ENCODE results near the gene GAB2. TPM values are rescaled to one million over a fixed set of nuclear protein-coding genes. Genes with fewer than 3 reads are reported as not detected.

Gene GAB2
- total and polyA plus RNA-seq, 10 of the 15 experiments (the other 5 are each of a cell fraction or from before 2014, with no cell fraction given), result 0.69 to 12.6 (median 3.8) TPM

- POLR2A ChIA-PET, result no interaction called here
- DNase-seq (ENCODE audit: low read depth, low spot score), result no peak
- WGBS (ENCODE audit: insufficient coverage, insufficient replicate concordance, low lambda C conversion rate, missing lambda C conversion rate), result 96% methylated on average over 2 of the region's 2 CpGs
- Histone ChIP-seq H3K9me3 (replicated peaks; ENCODE audit: control insufficient read depth, insufficient read depth, low read length) (no peaks in the 10 kb centered on the region; the same call in 2 of the 3 replicates), H3K4me2 (ENCODE audit: control insufficient read depth, insufficient read depth) (no peak overlapping the region), H4K20me1 (ENCODE audit: control insufficient read depth, insufficient read depth) (no peaks in the 10 kb centered on the region), H3K79me2 (ENCODE audit: control insufficient read depth, insufficient read depth, low read length) (no peaks in the 10 kb centered on the region), H2AFZ (ENCODE audit: control insufficient read depth, low read depth, low read length) (no peak overlapping the region), H3K4me1 (ENCODE audit: control insufficient read depth, insufficient read depth, low read length) (peaks cover 18% of the 10 kb centered on the region), H3K4me3 (no peak overlapping the region), H3K36me3 (ENCODE audit: control insufficient read depth in 2 of 2, insufficient read depth in 2 of 2, low read length in 1 of 2) (peaks cover 2% of the 10 kb centered on the region in 2 experiments; a peak in 2 of 4 replicates), H3K27me3 (replicated peaks in 1 of 2; ENCODE audit: control insufficient read depth in 2 of 2, insufficient read depth in 2 of 2, low read length in 1 of 2) (no peaks in the 10 kb centered on the region), H3K27ac (ENCODE audit: control insufficient read depth, insufficient read depth) (no peak overlapping the region), H3K9ac (ENCODE audit: control insufficient read depth, insufficient read depth, low read length) (no peak overlapping the region)
- no peak for TF ChIP-seq ZBED1 (IDR thresholded peaks at IDR 0.05; ENCODE audit: borderline replicate concordance)
- no peak for TF ChIP-seq MYC (IDR thresholded peaks at IDR 0.05; ENCODE audit: insufficient read depth, insufficient read length, insufficient replicate concordance, low read length, severe bottlenecking)
- TF ChIP-seq ZNF622 (IDR thresholded peaks at IDR 0.05), result no peak
- no peak for TF ChIP-seq GATAD2B (conservative IDR thresholded peaks at IDR 0.05; ENCODE audit: low read depth)
- TF ChIP-seq WRNIP1 (IDR thresholded peaks at IDR 0.05; ENCODE audit: borderline replicate concordance, low read depth, low read length), result no peak
- no peak for TF ChIP-seq PML (IDR thresholded peaks at IDR 0.05; ENCODE audit: low read length)
- no peak for TF ChIP-seq CHD1 (IDR thresholded peaks at IDR 0.05; ENCODE audit: low read depth, low read length)
- no peak for TF ChIP-seq NR2C2 (IDR thresholded peaks at IDR 0.05; ENCODE audit: borderline replicate concordance, control insufficient read depth, insufficient read length, low read depth)
- TF ChIP-seq NFIC (IDR thresholded peaks at IDR 0.05; ENCODE audit: low read depth, low read length), result no peak
- no peak for TF ChIP-seq FOS (IDR thresholded peaks at IDR 0.05; ENCODE audit: borderline replicate concordance, extremely low read depth, insufficient read length)
- TF ChIP-seq CBX5 (IDR thresholded peaks at IDR 0.05; ENCODE audit: low read depth), result no peak
- no peak for TF ChIP-seq TCF12 (IDR thresholded peaks at IDR 0.05; ENCODE audit: low read depth, low read length)
- TF ChIP-seq ESRRA (IDR thresholded peaks at IDR 0.05; ENCODE audit: low read length), result no peak
- TF ChIP-seq SMARCA5 (IDR thresholded peaks at IDR 0.05), result no peak
- CTCF ChIA-PET, result interaction anchor here (1.0 kb wide), 1 partner anchor 97 kb away, joined by 3 read pairs; no protein-coding TSS in a partner anchor
- no TSS peak for BruUV-seq (replicated peaks)
- intact Hi-C loops (cut with micrococcal nuclease; ENCODE audit: unreplicated experiment), result loop anchor here (10.0 kb wide), 1 partner anchor 97 kb away; no protein-coding TSS in a partner anchor
- FAIRE-seq, result no peak
- ATAC-seq, result no peak
- RAD21 ChIA-PET (ENCODE audit: unreplicated experiment), result no interaction called here
- SMC1A ChIA-PET (ENCODE audit: uncharacterized antibody, unreplicated experiment), result no interaction called here
- in situ Hi-C loops (cut with MboI), result no loop called here
These were observed 49.8 kb upstream of the GAB2 start for GRCh38 chr11:78467370-78467769.
